ENCODE measurements around the gene EPHA8.

EPHA8 gene

DNA sequence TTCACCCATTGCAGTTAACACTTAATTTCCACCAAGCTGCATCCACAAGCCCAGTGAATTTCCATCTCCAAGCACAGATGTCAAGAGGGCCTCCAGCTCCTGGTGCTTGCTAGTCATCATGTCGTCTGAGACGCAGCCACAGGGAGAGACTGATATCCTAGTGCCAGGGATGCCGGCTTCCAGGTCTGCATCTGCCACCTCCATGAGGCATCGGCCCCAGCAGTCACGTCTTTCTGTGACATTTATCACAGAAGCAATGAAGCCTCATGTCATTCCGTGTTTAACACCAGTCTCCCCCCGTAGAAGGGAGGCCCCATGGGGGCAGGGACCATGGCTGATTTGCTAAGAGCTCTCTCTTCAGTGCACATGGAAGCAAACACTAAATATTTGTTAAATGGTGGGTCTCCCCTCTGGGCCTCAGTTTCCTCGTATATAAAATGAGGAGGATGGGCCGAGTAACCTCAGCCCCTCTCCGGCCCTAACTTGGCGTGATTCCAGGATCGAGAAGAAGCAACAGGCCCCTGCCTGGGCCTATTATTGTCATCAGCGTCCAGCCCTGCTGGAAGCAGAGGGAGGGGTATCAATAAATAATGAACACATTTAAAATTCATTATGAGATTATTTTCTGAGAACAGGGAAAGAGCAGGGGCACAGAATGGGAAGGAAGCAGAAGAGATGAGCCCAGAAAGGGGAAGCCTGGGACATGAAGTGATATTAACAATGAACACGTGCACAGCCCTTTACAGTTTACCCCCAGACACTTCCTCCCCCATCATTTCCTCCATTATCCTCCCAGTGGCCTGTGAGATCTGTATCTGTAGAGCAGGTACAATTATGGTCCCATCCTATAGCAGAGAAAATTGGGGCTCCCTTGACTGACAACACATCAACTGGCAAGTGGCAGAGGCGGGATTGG lies 88.9 kb downstream of the EPHA8 start:
- DNase-seq = no peak

DNA sequence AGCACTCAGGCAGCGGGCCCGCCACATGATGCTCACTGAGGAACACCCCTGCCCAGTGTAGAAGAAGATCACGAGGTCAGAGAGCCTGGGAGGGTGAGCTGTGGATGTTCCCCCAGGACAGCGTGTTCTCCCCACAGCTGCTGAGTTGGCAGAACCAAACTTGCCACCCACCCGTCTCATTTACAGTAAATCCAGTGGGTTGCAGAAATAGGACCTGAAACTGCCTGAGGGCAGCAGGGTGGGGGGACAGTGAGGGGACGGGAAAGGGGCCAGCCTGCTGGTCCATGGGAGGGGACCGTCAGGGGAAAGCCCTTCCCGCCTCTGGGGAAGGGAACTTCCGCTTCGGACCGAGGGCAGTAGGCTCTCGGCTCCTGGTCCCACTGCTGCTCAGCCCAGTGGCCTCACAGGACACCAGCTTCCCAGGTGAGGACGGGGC lies 89.6 kb downstream of the EPHA8 start, which contains the start of gene C1QB:
C1QB (plus strand) TSS at position 356 of the 436 bp plus-strand sequence. CDS start 6,227 bp downstream, outside the sequence.
- no peak for DNase-seq
